SK-N-SH (cell line): ENCODE results near the gene PCGF3.

ENCODE experiments used
- CHD2 ChIP-seq: fragments of 150-350 bp; IDR thresholded peaks from 2 replicates; pipeline ENCODE4 v1.6.1; 2018; ENCODE audit warnings: low read length; ENCODE audit not compliant: partially characterized antibody
- CTCF ChIP-seq: fragments of 200-600 bp; sonication (generic); IDR thresholded peaks from 2 replicates; pipeline ENCODE4 v1.6.1; 2017; ENCODE audit warnings: antibody characterized with exemption, mild to moderate bottlenecking, moderate library complexity
- EZH2phosphoT487 ChIP-seq: fragments of 200-600 bp; sonication (generic); IDR thresholded peaks from 2 replicates; pipeline ENCODE4 v1.6.1; 2017; ENCODE audit warnings: low read depth, mixed run types, mild to moderate bottlenecking, antibody characterized with exemption, moderate library complexity, borderline replicate concordance
- NFIC ChIP-seq: IDR thresholded peaks from 2 replicates; pipeline ENCODE4 v1.4.0; 2012; ENCODE audit warnings: borderline replicate concordance
- PBX3 ChIP-seq: IDR thresholded peaks from 2 replicates; pipeline ENCODE4; 2012
- POLR2AphosphoS5 ChIP-seq: IDR thresholded peaks from 2 replicates; pipeline ENCODE4 v1.6.1; 2012; ENCODE audit warnings: low read depth, low read length
- RAD21 ChIP-seq: IDR thresholded peaks from 2 replicates; pipeline ENCODE4 v1.6.1; 2012; ENCODE audit warnings: mild to moderate bottlenecking, low read length
- USF2 ChIP-seq: fragments of 150-350 bp; IDR thresholded peaks from 2 replicates; pipeline ENCODE4 v1.6.1; 2017; ENCODE audit warnings: antibody characterized with exemption, low read length, low read depth, borderline replicate concordance
- ZBTB33 ChIP-seq: IDR thresholded peaks from 2 replicates; pipeline ENCODE4 v1.4.0; 2012; ENCODE audit warnings: low read depth, borderline replicate concordance

- TF ChIP-seq EZH2phosphoT487 (no peak), POLR2AphosphoS5 (no peak), RAD21 (no peak), USF2 (no peak), ZBTB33 (no peak), CTCF (no peak), NFIC (no peak), CHD2 (no peak), PBX3 (no peak)
Observed at GRCh38 chr4:734951-735350, 29.3 kb downstream of the PCGF3 start.
